GM21619 (cell line): ENCODE data around the gene MB21D2.

ENCODE experiments used
- ATAC-seq: cut with Tn5 transposase; IDR thresholded peaks from one replicate; pipeline ENCODE4 v1.9.1; 2021; ENCODE audit not compliant: unreplicated experiment

MB21D2 gene

DNA sequence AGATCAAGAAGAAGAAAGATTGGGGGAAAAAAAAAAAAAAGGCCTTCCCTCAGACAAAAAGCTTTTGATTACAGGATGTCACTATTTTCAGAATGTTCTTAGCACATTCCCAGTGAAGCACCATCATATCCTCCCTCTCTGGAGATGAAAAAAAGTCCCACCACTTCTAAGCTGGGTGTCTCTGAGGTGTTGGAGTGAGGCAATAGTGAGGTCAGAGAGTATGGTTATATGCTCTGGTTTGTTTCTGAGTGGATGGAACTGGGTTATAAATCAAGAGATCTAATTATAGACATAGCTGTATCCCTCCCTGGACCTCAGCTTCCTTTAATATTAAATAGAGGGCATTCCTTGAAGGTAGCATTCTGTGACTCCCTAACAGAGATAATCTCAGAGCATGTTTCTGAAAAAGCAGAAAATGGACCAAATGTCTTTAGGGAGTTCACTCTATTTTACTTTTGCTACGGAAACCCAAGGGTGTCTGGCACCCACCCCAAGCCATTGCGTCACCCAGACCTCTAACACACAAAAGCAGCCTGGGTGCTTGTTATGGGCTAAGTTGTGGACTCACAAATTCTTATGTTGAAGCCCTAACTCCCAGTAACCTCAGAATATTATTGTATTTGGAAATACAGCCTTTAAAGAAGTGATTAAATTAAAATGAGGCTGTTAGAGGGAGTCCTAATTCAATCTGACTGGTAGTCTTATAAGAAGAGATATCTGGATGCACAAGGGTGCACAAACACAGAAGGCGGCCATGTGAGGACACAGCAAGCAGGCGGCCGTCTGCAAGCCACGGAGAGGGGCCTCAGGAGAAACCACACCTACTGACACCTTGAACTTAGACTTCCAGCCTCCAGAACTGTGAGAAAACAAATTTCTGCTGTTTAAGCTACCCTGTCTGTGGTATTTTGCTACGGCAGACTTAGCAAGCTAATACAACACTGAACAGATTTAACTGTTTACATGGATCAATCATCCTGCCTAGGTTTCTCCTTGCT is 81.5 kb downstream of the MB21D2 start:
- no peak for ATAC-seq

GRCh38 chr3:192834428-192834827 is 83.2 kb downstream of the MB21D2 start:
- ATAC-seq, result no peak

- no peak for ATAC-seq
These were observed 84.3 kb downstream of the MB21D2 start for GRCh38 chr3:192833177-192833890.

DNA sequence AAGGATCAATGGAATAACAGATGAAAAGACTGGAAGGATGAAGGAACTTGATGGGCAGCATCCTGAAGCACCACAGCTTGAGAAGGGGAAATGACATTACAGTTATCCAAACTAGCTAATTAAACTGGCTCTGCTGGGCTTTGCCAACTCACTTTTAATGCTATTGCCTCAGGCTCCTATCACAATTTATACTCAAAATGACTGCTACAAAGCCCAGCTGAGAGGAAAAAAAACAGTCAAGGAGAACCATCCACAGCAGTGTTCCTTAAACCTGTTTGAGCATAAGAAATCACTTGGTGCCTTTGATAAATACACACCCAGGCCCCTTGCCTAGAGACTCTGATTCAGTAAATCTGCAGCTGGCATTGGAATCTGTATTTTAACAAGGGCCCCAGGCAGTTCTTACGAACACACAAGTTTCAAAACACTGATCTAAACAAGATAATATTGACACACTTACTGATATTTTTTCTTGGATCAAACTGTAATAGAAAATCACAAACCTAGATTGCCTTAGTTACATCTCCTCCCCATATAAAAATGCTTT is 85.8 kb downstream of the MB21D2 start:
- ATAC-seq, result no peak

DNA sequence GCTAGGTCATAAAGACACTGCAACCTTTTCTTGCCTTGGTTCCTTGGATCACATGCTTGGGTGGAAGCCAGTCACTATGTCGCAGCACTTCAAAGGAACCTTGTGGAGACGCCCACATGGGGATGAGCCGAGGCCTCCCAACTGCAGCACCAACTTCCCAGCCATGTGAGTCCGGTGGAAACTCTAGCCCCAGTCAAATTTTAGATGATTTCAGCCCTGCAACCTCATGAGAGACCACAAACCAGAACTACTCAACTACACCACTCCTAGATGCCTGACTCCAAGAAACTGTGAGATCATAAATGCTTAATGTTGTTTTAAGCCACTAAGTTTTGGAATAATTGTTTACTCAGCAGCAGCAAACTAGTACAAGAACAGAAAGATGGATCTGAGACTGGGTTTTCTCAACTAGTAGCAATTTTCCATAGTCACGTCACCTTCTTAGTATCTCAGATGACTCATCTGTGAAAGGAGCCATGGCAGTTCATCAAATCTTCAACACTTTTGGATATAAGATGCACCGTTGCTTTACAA is 86.5 kb downstream of the MB21D2 start:
- ATAC-seq, result no peak

GRCh38 chr3:192830291-192831110 is 87.2 kb downstream of the MB21D2 start:
- ATAC-seq, result no peak

DNA sequence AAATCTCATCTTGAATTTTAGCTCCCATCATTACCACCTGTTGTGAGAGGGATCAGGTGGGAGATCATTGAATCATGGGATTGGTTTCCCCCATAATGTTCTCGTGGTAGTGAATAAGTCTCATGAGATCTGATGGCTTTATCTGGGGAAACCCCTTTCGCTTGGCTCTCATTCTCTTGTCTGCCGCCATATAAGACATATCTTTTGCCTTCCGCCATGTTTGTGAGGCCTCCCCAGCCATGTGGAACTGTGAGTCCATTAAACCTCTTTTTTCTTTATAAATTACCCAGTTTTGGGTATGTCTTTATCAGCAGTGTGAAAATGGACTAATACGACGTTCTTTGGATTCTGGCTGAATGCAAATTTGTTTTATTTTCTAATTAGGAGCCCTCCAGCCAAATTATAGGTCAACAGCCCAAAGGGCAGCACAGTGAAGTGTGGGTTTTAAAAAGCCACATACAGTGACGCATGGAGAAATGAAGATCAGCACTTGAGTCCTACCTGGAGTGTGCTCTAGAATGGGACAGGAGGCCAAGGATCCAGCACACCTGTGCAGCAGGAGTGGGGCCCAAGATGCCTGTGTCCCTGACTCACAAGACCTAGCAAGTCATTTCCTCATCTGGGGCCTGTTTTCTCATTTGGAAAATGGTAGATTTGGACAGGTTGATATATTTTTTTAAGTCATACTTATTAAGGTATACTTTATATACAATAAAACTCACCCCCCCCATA is 89.6 kb downstream of the MB21D2 start:
- ATAC-seq, result no peak

DNA sequence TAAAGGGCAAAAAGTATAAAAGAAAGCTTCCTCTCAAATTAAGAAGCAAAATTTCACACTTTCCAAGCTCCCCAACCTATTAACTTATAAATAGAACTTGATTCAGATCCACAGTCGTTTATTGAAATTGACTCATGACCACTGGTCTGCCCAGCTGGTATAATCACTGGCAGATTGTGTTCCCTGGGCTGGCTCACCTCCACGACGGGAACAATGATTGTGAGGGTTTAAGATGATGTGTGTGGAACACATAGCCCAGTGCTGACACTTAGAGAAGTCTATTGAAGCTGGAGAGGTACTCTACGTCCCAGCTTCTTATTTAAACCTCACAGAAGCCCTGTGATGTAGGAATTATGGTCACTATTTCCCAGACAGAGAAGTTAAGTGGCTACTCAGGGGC is 90.4 kb downstream of the MB21D2 start:
- ATAC-seq, result no peak

DNA sequence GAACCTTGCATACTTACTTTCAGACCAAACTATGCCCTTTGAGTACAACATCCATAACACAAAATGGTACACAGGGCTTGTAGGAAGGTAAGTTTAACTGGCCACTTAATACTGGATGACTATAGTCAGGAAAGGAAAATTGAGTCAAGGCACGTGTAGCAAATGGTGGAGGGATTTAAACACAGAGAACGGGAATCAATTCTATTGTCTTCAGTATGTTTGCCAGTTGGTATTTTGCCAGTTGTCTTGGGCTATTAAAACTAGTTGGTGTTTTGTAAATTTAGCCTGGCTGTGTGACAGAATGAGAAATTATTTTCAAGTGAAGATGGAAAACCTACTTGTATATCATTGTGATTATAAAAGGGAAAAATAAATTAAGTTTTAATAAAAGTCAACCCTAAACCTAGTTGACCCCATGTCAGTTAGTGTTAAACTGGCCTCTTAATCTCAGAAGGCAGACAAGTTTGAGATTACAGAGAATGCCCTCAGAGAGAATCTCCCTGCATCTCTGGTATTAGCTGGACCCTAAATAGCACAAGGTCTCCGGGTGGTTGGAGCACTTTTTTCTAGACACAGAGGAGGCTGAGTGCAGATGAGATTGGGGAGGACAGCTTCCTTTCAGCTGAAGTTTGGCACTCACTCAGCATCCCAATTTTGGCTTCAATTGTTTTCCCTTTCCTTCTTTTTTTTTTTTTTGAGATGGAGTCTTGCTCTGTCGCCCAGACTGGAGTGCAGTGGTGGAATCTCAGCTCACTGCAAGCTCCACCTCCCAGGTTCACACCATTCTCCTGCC is 91.2 kb downstream of the MB21D2 start:
- no peak for ATAC-seq

DNA sequence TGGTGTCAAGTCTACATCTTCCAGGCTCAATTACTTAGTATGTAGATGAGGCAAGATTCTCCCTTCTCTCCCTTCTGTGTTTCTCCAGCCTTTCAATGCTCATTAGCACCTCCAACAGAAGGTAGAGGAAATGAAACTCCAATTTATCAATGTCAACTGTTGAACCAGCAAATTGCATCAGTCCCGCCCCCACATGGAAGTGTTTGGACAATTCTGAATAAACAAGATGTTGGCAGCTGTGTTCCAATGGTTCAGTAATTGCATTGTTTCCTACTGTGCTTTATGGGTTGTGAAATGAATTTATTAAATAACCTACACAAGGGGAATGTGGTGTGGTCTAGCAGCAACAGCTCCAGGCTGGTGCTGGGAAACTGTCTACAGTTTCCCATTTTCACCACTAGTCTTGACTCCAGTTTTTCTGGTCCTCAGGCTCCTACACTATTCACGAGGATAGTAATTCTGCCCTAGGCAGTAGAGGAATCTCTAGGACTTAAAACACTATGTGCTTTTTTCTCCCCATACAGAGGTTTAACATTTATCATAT is 91.9 kb downstream of the MB21D2 start:
- peak; percentile 56 for ATAC-seq

- ATAC-seq, result no peak
These were observed 92.4 kb downstream of the MB21D2 start for GRCh38 chr3:192825216-192825615.

DNA sequence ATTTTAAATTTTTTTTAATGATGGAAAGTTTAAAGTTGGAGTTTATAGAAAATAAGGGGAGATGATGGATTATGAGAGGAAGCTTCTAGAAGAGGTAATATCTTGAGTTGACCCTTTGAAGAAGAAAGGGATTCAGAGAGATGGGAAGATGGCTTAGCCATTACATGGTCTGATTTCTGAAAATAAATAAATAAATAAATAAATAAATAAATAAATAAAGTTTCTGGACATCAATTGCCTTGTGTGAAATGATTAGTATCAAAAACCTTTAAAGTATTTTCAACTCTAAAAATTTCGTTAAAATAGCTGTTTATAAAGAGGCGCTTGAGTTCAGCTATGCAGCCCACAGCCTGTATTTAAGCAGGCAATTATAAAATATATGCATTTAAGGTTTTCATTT is 93.3 kb downstream of the MB21D2 start:
- no peak for ATAC-seq

DNA sequence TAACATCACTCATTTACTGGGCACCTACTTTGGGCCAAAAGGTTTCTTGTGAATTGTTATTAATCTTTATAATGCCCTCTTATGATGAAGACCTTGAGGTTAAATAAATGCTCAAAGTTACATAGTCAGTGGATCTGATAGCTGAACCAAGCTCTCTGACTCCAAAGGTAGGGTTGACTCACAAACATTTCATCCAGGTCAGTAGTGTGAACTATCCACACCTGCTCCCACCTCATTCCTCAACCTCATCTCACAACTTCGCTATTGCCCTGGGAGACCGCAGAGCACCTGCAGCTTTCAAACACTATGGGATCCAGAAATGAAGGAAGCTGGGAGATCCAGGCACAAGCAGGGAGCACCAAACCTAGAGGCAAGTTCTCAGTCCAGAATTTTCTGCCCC is 96.5 kb downstream of the MB21D2 start:
- no peak for ATAC-seq

DNA sequence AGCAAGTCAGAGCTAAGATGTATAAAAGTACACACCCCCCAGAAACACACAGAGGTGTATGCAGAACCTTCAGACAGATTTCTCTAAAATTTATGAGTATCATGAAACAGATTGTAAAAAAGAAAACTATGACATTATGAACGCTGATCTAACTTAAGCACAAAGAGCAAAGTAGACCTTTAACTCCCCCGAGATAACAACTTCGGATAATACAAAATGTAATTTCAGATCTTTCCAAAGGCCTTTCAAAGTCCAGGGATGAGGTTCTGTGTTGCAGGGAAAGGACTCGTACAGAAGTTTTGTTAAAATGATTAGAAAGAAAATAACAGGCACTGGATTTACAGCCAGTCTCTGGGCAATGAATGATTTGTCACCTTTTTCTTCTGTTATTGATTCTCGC is 97.5 kb downstream of the MB21D2 start:
- ATAC-seq, result no peak

DNA sequence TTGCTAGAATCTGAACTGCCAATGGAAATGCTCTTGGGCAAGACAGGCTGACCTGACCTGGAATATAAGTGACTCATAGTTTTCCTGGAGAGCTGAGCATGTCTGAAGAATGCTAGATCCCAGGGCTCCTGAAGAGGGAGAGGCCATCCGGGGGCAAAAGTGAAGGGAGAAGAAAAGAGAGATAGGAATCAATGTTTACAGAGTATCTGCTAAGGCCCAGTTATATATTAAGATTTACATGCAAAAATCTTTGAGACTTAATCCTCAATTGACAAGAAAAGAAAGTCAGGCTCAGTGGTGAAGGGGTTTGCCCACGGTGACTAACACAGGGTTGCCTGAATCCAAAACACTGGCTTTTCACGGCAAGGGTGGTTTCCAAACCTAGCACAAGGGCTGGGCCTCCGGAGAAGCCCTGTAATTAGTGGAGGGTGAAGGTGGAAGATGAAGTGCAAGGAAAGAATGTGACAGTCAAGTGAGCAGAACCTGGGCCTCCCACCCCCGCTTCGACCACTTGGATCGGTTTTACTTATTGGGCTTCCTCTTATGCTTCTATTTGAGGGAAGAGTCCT is 98.6 kb downstream of the MB21D2 start:
- peak; percentile 69 for ATAC-seq

DNA sequence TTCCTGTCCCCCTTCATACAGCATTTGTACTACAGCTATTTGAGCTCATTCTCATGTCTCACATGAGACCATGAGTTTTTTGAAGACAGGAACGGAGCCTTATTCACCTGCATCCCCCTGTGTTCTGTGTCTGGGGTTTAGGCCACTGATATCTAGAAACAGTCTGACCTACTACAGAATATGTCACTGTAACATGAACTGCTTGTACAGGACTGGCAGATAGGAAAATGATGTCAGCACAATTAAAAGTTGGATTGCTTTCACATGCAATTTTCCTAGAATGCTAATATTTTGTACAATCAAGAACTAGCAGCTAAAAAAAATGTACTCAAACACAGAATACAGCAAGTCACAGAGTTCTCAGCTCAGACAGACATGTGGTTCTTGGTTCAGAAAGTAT is 99.5 kb downstream of the MB21D2 start:
- no peak for ATAC-seq

GRCh38 chr3:192817506-192817905 is 100.2 kb downstream of the MB21D2 start:
- no peak for ATAC-seq

GRCh38 chr3:192817053-192817452 is 100.6 kb downstream of the MB21D2 start:
- no peak for ATAC-seq

- no peak for ATAC-seq
These were observed 101.3 kb downstream of the MB21D2 start for GRCh38 chr3:192816351-192816750.
